ENCODE data around the gene SLC13A2.

Gene SLC13A2

GRCh38 chr17:28493460-28493859 is 20.0 kb downstream of the SLC13A2 start:
- no peak for DNase-seq (ENCODE audit: low spot score)

- peak; percentile 71 for DNase-seq (ENCODE audit: low spot score)
Measured at GRCh38 chr17:28494445-28495188, 21.2 kb downstream of the SLC13A2 start.

- DNase-seq (ENCODE audit: low spot score), result no peak
Measured at GRCh38 chr17:28495635-28496034, 22.2 kb downstream of the SLC13A2 start.

GRCh38 chr17:28497931-28498330 is 24.5 kb downstream of the SLC13A2 start:
- DNase-seq (ENCODE audit: low spot score), result no peak

- DNase-seq (ENCODE audit: low spot score), result no peak
Measured at GRCh38 chr17:28498652-28499363, 25.4 kb downstream of the SLC13A2 start.

- no peak for DNase-seq (ENCODE audit: low spot score)
Measured at GRCh38 chr17:28499364-28499664, 25.9 kb downstream of the SLC13A2 start.

- DNase-seq (ENCODE audit: low spot score), result no peak
Measured at GRCh38 chr17:28499684-28500357, 26.4 kb downstream of the SLC13A2 start.

- no peak for DNase-seq (ENCODE audit: low spot score)
Measured at GRCh38 chr17:28500712-28501379, 27.4 kb downstream of the SLC13A2 start.

GRCh38 chr17:28501421-28502284 is 28.2 kb downstream of the SLC13A2 start:
- no peak for DNase-seq (ENCODE audit: low spot score)

- DNase-seq (ENCODE audit: low spot score), result no peak
Measured at GRCh38 chr17:28503420-28503819, 30.0 kb downstream of the SLC13A2 start.

- no peak for DNase-seq (ENCODE audit: low spot score)
Measured at GRCh38 chr17:28505986-28506665, 32.7 kb downstream of the SLC13A2 start, which contains the start of gene FOXN1. TSS of gene FOXN1 (plus strand) at chr17:28506348. CDS start at chr17:28523970, 17,622 bp downstream.

- DNase-seq (ENCODE audit: low spot score), result no peak
Measured at GRCh38 chr17:28506763-28507487, 33.5 kb downstream of the SLC13A2 start.

GRCh38 chr17:28507567-28508203 is 34.2 kb downstream of the SLC13A2 start:
- DNase-seq (ENCODE audit: low spot score), result no peak

- no peak for DNase-seq (ENCODE audit: low spot score)
Measured at GRCh38 chr17:28508211-28508724, 34.8 kb downstream of the SLC13A2 start.

GRCh38 chr17:28509789-28510188 is 36.3 kb downstream of the SLC13A2 start:
- DNase-seq (ENCODE audit: low spot score), result no peak

GRCh38 chr17:28511858-28512461 is 38.5 kb downstream of the SLC13A2 start:
- DNase-seq (ENCODE audit: low spot score), result no peak

GRCh38 chr17:28513476-28513875 is 40.0 kb downstream of the SLC13A2 start:
- no peak for DNase-seq (ENCODE audit: low spot score)

- no peak for DNase-seq (ENCODE audit: low spot score)
Measured at GRCh38 chr17:28514561-28515002, 41.1 kb downstream of the SLC13A2 start.

- no peak for DNase-seq (ENCODE audit: low spot score)
Measured at GRCh38 chr17:28515518-28515917, 42.1 kb downstream of the SLC13A2 start.
